Measurements from ENCODE around the gene ANKRD27. TPM values are rescaled to one million over a fixed set of nuclear protein-coding genes. Genes with fewer than 3 reads are reported as not detected.
A peak's percentile ranks its signal among the peaks of the same experiment; 100 is the strongest.

ANKRD27 gene
- total RNA-seq, 1 donor from 2014 or later, result 44.5 TPM

DNA sequence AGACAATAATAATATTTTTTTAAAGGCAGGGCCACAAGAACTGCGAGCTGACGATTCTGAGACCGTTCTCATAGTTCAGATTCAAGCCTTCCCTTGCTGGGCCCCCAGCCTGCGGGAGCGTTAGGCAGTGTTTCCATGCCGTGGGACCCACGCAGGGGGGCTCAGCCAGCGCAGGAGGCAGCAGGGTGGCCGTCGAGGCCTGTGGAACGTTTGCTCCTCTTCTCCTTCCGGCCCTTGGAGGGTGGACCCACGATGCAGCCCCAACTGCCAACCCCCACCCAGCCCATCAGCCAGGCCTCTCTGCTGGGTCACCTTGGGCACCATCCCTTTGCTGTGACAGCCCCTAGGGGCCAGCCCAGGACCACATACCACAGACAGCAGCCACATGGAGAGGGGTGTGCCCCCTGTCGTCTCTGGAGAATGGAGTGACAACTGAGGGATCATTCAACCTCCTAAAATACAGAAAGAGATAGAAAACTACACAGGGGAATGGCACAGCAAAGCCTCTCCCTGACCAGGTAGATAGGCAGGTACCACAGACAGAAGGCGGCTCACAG lies 47.2 kb downstream of the ANKRD27 start:
- DNase-seq (no peak), ATAC-seq (no peak)
- Histone ChIP-seq H3K4me3 (no peak overlapping the region), H3K27ac (no peak overlapping the region), H3K9me3 (no peaks in the 10 kb centered on the region), H3K27me3 (ENCODE audit: low read depth) (no peaks in the 10 kb centered on the region), H3K36me3 (peaks cover 93% of the 10 kb centered on the region), H3K4me1 (no peaks in the 10 kb centered on the region)
- intact Hi-C loops (cut with DNase I), result no loop called here
- TF ChIP-seq, protein P1, sequence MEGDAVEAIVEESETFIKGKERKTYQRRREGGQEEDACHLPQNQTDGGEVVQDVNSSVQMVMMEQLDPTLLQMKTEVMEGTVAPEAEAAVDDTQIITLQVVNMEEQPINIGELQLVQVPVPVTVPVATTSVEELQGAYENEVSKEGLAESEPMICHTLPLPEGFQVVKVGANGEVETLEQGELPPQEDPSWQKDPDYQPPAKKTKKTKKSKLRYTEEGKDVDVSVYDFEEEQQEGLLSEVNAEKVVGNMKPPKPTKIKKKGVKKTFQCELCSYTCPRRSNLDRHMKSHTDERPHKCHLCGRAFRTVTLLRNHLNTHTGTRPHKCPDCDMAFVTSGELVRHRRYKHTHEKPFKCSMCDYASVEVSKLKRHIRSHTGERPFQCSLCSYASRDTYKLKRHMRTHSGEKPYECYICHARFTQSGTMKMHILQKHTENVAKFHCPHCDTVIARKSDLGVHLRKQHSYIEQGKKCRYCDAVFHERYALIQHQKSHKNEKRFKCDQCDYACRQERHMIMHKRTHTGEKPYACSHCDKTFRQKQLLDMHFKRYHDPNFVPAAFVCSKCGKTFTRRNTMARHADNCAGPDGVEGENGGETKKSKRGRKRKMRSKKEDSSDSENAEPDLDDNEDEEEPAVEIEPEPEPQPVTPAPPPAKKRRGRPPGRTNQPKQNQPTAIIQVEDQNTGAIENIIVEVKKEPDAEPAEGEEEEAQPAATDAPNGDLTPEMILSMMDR (IDR thresholded peaks at IDR 0.05), result no peak

DNA sequence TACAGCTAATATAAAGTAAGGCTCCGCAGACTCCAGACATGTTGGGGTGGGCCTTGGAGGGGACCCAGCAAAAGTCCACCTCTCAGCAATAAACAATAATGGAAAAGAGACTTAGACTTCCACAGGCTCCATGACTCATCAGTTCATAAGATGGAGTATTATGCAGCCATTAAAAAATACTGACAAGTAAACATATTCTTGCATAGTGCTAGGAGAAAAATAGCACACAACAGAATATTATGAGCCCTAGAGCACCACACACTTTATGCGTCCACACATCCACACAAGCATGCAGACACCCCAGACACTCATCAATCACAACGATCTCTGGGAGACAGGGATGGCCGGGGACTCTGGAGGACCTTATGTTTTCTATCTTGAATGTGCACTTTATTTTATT lies 48.0 kb downstream of the ANKRD27 start:
- peaks cover 95% of the 10 kb centered on the region for H3K36me3 ChIP-seq
- TF ChIP-seq, protein P1 (IDR thresholded peaks at IDR 0.05), result no peak
- H3K4me1 ChIP-seq, result no peaks in the 10 kb centered on the region
- H3K4me3 ChIP-seq, result no peak overlapping the region
- H3K9me3 ChIP-seq, result no peaks in the 10 kb centered on the region
- DNase-seq (no peak), ATAC-seq (no peak)
- intact Hi-C loops (cut with DNase I), result no loop called here
- H3K27me3 ChIP-seq (ENCODE audit: low read depth), result no peaks in the 10 kb centered on the region
- H3K27ac ChIP-seq, result no peak overlapping the region

DNA sequence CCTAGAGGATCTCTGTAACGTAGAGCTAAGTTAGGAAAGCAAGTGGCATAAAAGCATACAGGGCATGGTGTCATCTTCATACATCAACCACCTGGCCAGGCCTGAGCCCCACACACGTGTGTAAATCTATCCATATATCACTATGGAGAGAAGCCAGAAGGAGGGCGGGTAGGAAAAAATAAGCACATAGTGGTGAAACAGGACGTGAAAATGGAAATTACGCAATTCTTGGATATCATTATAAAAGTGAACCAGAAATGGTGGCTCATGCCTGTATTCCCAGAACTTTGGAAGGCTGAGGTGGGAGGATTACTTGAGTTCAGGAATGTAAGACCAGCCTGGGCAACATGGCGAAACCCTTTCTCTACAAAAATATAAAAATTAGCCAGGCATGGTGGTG lies 50.6 kb downstream of the ANKRD27 start:
- H3K4me3 ChIP-seq, result no peak overlapping the region
- H3K27ac ChIP-seq, result no peak overlapping the region
- H3K4me1 ChIP-seq, result no peaks in the 10 kb centered on the region
- no peaks in the 10 kb centered on the region for H3K27me3 ChIP-seq (ENCODE audit: low read depth)
- TF ChIP-seq, protein P1 (IDR thresholded peaks at IDR 0.05), result no peak
- H3K36me3 ChIP-seq, result peaks cover 100% of the 10 kb centered on the region
- H3K9me3 ChIP-seq, result no peaks in the 10 kb centered on the region
- ATAC-seq (no peak), DNase-seq (no peak)
- intact Hi-C loops (cut with DNase I), result no loop called here

DNA sequence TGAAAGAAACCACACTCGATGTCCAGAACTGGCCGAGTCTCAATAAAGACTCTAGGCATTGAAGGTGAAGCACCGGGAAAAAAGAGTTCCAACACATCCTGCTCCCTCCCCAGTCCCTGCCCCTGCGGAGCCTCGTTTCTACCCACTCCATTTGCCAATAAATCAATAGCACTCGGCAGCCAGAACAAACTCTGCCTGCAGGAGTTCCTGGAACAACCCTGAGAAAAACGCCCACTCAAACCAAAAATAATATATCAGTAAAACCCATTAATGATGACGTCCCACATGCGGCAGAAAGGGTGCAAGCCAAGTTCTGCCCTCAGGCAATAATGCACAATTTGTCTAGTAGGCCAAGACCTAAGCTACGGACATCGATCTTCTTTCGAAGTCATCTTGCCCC lies 53.0 kb downstream of the ANKRD27 start:
- Histone ChIP-seq H3K27ac (no peak overlapping the region), H3K4me3 (no peak overlapping the region), H3K9me3 (no peaks in the 10 kb centered on the region), H3K27me3 (ENCODE audit: low read depth) (no peaks in the 10 kb centered on the region), H3K4me1 (no peaks in the 10 kb centered on the region), H3K36me3 (peaks cover 100% of the 10 kb centered on the region)
- intact Hi-C loops (cut with DNase I), result no loop called here
- no peak for DNase-seq
- TF ChIP-seq, protein P1 (IDR thresholded peaks at IDR 0.05), result no peak
- no peak for ATAC-seq

DNA sequence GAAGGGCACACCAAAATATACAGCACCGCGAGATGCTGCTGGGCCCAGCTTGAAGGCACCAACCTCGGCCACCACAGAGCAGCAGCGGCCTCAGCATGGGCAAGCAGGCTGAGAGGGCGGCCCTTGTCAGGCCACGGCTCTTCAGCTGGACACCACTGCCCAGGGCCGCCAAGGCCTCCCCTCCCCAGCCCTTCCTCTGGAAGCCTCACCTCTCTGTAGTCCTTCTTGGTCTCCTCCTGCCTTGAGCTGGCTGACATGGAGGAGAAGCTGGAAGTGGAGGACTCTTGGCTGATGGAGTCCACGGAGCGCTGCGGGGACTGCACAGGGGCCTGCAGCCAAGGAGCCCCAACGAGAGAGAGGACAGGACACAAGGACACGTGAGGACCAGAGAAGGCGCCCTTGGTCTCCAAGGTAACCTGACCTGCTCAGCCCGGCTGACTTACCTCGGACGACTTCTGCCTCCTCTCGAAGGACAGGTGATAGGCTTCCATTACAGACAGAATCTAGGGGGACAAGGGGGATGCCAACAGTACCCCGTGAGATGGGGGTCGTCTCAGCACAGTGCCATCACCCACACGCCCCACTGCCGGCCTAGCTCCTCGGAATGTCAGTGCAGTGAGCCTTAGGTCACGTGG lies 55.8 kb downstream of the ANKRD27 start:
- DNase-seq (peak; percentile 24), ATAC-seq (no peak)
- intact Hi-C loops (cut with DNase I), result no loop called here
- no peaks in the 10 kb centered on the region for H3K9me3 ChIP-seq
- H3K27me3 ChIP-seq (ENCODE audit: low read depth), result no peaks in the 10 kb centered on the region
- H3K4me3 ChIP-seq, result no peak overlapping the region
- H3K36me3 ChIP-seq, result peaks cover 100% of the 10 kb centered on the region
- TF ChIP-seq, protein P1 (IDR thresholded peaks at IDR 0.05), result no peak
- no peak overlapping the region for H3K27ac ChIP-seq
- H3K4me1 ChIP-seq, result no peaks in the 10 kb centered on the region
